Activated CD8-positive, alpha-beta memory T cell treated with anti-CD3 and anti-CD28 coated beads for 24 hours (primary cell): ENCODE results near the gene UGT1A4.

Experiments
- DNase-seq: peaks from one replicate; pipeline ENCODE4 v3.0.0-alpha.2; 2020

Gene UGT1A4

GRCh38 chr2:233718552-233718951, at the start of gene UGT1A4:
UGT1A4 (plus strand) TSS chr2:233718736; CDS start chr2:233718821, 85 bp downstream.
- DNase-seq = no peak

DNA sequence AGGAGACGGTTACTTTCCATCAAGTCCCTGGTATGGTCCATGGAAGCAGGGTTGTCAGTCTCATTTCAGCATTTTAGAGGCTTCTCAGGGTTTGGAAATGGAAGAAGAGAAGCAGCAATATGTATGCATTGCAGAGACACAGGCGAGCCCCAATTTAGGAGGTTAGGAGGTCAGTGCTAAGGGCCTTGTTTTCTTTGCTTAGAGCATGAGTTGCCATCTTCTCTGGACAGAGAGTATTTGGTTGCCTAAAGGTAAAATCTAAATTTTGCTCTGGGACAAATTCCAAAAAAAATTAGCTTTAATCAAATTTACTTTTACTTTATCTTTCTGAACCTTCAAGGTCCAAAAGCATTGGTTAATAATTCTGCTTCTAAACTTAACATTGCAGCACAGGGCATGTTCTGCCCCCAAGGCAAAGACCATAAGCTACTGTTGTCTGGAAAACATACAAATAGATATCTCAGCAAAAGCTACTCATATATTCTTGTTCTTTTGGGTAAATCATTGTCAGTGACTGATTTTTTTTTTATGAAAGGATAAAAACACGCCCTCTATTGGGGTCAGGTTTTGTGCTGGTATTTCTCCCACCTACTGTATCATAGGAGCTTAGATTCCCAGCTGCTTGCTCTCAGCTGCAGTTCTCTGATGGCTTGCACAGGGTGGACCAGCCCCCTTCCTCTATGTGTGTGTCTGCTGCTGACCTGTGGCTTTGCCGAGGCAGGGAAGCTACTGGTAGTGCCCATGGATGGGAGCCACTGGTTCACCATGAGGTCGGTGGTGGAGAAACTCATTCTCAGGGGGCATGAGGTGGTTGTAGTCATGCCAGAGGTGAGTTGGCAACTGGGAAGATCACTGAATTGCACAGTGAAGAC, 47.0 kb upstream of the UGT1A4 start, which contains the start of gene UGT1A9:
UGT1A9 (plus strand) TSS at position 609 of the 872 bp plus-strand sequence; CDS start at position 646, 37 bp downstream.
- no peak for DNase-seq

DNA sequence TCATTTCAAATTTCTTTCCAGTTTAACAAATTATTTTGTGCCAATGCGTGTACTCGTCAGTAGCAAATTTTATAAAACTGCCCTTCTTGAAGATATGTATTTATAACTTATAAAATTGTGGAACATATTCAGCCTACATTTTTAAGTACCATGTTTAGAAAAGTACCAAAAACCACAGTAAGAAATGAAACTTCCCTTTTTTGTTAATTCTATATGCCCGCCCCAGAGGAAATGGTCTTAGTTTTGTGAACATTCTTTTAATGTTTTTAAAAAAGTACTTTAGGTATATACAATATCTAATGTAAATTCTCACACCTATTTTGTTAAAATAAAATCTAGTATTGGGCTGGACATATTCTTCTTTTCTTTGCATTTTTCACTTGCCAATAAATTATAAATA, 45.6 kb upstream of the UGT1A4 start:
- no peak for DNase-seq

- no peak for DNase-seq
Measured at GRCh38 chr2:233673896-233674295, 44.6 kb upstream of the UGT1A4 start.

DNA sequence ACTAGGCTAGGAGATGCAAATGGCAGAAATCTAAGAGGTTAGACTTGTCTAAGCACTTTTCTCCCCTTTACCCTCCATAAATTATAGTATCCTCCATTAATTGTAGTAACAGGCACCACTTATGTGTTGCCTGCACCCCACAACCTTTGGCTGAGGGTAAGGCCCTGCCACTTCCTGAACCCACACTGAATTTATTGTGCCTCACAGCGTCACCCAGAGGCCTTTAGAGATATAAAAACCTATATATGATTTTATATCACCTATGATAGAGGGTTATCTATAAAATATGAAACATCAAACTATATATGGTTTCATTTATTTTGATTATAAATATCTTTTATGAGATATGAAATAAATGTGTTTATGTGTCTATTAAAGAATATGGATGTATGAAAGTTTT, 44.2 kb upstream of the UGT1A4 start:
- DNase-seq = no peak

- DNase-seq = no peak
Measured at GRCh38 chr2:233674995-233675394, 43.5 kb upstream of the UGT1A4 start.

DNA sequence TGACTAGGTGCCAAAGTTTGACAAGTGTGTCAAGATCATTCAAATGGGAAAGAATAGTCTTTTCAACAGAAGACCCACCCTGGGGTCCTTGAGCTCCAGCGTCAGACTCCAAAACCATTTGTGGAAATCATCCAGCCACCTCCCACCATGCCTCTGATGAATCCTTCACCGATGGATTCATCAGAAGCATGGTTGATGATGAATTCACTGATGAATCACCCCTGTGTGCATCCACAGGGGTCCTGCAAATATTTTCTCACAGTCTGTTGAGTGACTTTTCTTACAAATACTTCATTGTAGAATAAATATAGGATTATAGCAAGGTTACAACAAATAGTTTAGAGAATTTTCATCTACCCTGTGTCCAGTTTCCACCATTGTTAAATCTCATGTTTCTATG, 42.5 kb upstream of the UGT1A4 start:
- no peak for DNase-seq

- no peak for DNase-seq
Measured at GRCh38 chr2:233679196-233679595, 39.3 kb upstream of the UGT1A4 start.

- DNase-seq = no peak
Measured at GRCh38 chr2:233680361-233681045, 38.0 kb upstream of the UGT1A4 start.

GRCh38 chr2:233681521-233682099, 36.9 kb upstream of the UGT1A4 start, which contains the start of gene UGT1A7:
UGT1A7 (plus strand) TSS chr2:233681901; CDS start chr2:233681938, 37 bp downstream.
- no peak for DNase-seq

- no peak for DNase-seq
Measured at GRCh38 chr2:233684640-233685039, 33.9 kb upstream of the UGT1A4 start.

DNA sequence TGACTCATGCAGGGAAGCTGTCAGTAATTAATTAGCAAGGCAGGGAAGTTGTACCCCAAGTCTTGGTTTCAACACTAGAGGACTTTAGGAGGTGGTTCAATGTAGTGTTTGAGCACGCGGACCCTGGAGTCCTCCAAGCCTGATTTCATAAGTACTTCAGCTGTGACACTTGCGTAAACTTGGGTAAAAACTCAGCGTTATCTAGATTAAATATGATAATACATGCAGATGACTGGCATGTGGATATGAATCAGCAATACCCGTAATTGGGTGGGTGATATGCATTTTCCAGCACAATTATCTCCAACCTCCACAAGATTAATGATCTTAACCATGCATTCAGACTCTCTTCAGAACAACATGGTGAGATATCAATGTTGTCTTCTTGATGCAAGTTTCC, 31.6 kb upstream of the UGT1A4 start:
- no peak for DNase-seq

DNA sequence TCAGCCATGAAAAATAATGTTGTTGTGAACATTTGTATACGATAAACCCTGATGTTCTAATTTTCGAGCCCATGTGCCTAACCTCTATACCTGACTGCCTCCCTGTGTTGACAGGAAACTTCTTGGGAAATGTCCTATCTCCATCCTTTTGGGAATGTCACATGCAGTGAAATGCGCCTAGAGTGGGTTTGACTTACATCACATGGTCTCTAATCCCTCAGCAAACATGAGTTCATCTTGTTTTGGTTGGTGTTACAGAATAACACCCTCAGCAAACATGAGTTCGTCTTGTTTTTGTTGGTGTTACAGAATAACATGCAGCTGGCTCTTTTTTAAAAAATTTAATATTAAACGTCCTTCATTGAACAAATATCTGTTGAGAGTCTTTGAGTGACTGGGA, 30.2 kb upstream of the UGT1A4 start:
- DNase-seq = no peak

GRCh38 chr2:233689031-233689430, 29.5 kb upstream of the UGT1A4 start:
- DNase-seq = no peak

- no peak for DNase-seq
Measured at GRCh38 chr2:233689501-233689900, 29.0 kb upstream of the UGT1A4 start.

DNA sequence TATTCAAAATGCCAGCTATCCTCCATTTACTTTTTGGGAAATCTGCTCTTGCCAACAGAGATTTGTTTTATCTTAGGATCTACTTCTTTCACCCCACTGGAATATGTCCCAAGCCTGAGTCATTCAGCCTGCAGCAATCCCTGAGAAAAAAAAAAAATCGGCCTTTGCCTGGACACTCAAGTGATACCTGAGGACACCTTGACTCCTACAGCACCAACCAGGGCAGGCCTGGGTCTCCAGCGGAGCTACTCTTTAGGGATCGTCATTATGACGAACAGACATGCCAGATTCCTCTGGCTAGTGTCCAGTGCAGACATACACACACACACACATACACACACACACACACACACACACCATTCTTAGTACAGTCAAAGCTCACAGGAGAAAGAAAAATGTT, 28.1 kb upstream of the UGT1A4 start:
- no peak for DNase-seq

GRCh38 chr2:233691443-233692433, 26.8 kb upstream of the UGT1A4 start:
- DNase-seq = no peak

DNA sequence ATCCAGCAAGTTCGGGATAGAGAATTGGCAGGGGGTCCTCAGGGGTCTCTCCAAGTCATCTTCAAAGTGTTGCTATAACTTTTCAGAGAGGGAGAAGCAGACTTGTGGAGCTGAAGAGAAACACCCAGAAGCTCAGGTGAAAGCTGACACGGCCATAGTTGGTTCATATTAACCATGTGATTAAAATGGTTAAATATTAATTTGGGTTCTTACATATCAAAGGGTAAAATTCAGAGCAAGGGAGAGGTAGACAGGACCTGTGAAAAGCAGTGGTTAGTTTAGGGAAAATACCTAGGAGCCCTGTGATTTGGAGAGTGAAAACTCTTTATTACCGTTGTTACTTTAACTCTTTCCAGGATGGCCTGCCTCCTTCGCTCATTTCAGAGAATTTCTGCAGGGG, 25.9 kb upstream of the UGT1A4 start, which contains the start of gene UGT1A6:
UGT1A6 (plus strand) TSS at position 243 of the 400 bp plus-strand sequence; CDS start at position 358, 115 bp downstream.
- no peak for DNase-seq

- no peak for DNase-seq
Measured at GRCh38 chr2:233693963-233694362, 24.6 kb upstream of the UGT1A4 start.

- DNase-seq = no peak
Measured at GRCh38 chr2:233698740-233699139, 19.8 kb upstream of the UGT1A4 start.

- DNase-seq = no peak
Measured at GRCh38 chr2:233699424-233700027, 19.0 kb upstream of the UGT1A4 start.
